NK-92 (cell line): ENCODE data around the gene RNU7-1.

Experiments used
- DNase-seq: peaks from one replicate; lab custom pipeline; 2025; ENCODE audit not compliant: unreplicated experiment; lab: John Stamatoyannopoulos, UW

The RNU7-1 gene

DNA sequence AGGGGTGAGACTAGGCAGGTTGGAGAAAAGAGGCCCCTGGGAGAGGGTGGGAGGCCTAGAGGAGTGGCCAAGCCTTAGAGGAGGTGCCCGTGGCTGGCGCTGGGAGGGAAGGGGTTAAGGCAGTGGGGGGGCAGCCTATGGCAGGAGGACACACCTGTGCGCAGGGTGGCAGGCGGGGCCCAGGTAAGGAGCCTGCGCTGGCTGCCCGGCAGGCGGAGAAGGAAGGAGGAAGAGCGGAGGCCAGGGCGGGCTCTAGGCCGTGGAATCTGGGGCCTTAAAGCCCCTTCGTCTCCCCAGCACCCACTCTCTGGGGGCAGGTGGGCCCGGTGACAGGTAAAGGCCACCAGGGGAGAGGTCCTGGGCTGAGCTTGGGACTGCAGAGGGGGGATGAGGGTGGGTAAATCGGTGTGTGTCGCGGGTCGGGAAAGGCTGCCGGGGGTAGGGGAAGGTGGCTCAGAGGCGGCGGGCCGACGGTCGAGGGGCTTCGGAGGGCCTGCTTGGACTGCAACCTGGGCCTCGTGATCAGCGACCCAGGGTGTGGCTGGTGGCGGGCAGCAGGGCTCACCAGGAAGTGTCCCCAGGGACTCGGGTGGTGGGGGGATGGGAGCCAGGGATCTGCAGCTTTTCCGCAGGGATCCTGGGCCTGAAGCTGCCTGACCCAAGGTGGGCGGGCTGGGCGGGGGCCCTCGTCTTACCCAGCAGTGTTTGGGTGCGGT lies 19.6 kb downstream of the RNU7-1 start:
- DNase-seq = no peak

DNA sequence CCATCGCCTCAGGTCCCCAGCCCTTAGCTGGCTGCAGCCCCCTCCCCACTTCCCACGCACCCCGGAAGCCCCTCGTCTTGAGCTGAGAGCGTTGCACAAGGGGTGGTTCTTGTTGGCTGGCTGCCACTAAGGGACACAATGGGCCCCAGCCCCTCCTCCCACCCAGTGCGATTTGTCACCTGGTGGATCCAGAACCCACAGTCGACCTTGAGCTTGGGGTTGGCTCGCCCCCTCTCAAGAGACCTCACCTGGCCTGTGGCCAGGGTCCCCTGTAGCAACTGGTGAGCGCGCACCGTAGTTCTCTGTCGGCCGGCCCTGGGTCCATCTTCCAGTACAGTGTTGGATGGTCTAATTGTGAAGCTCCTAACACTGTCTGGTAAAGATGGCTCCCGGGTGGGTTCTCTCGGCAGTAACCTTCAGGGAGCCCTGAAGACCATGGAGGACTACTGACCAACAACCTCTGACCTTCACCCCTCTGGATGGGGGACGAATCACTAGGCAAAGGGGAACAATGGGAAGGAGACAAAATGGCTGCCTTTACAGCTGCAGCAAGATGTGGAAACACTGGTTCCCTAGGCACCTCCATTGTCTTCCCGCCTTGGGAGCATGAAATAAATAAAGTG lies 20.3 kb downstream of the RNU7-1 start:
- DNase-seq = no peak

GRCh38 chr12:6964605-6965025 lies 21.0 kb downstream of the RNU7-1 start:
- DNase-seq = no peak

- DNase-seq = peak; percentile 13
Measured at GRCh38 chr12:6965026-6965661, 21.5 kb downstream of the RNU7-1 start.

DNA sequence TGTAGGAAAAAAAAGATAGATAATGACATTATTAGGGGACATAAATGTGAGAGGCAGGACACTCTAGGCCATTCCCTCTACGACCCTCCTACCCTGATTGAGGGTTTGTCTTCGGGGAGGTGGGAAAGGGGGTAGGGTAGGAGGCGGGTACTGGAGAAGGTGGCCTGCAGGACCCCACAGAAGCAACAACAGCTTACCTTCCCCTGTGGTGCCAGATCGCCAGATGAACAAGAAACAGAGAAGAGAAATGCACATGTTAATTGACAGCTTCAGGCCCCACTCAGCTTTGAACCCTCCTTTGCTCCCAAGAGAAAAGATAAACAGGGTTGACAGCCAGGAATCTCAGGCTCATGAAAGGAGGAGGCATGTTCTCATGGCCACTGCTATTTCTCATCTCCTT lies 22.1 kb downstream of the RNU7-1 start:
- DNase-seq = no peak

DNA sequence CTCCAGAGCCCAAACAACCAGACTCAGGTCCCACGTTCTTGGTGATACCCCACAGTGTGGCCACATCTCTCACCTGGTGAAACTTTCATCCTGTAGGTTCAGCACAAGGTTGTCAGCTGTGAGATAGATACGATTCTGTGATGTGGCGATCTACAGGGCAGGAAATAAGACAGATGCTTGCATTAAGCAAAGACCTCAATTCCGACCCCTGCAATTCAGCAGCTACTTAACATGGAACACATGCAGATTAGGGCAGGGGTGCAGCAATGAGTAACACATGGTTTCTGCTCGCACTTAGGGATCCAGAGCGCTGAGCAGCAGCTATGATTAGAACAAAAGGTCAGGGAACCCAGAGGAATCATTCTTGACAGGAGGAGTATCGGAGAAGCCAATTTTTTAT lies 22.7 kb downstream of the RNU7-1 start:
- no peak for DNase-seq

- no peak for DNase-seq
Measured at GRCh38 chr12:6967651-6968100, 24.1 kb downstream of the RNU7-1 start.

DNA sequence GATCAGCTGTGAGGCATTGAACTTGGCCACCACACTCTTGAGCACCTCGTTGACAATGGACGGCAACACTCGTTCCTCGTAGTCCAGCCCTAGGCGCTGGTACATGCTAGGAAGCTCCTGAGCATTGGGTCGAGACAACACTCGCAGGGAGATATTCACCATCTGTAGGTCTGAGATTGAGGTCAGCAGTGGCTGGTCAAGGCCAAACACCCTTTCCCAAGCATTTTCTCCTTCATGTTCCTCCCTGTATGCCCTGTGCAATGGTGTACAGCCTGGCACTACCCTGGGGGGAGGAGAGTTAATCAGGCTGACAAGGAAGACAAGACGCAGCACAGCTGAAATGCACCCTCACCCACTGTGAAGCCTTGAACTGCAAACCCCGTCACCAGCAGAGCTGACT lies 24.8 kb downstream of the RNU7-1 start:
- DNase-seq = no peak

DNA sequence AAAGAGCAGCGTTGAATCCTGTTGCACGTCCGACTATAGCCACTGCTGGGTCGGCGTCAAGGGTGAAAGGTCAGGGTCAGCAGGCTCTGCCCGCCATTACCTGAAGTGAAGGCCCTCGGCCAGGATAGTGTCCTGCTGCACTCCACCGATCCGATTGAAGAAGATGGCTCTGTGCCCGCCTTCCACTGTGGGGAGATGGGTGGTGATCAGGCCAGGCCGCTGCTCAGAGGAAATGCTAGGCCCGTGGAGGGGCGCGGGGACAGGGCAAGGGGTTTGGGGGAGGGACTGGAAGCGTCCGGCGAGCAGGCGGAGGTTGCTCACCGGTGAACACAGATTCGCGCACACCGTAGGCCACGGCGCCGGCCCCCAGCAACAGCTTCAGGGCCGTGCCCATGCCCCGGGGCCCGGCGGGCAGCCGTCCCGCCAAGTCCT lies 26.5 kb downstream of the RNU7-1 start:
- no peak for DNase-seq

DNA sequence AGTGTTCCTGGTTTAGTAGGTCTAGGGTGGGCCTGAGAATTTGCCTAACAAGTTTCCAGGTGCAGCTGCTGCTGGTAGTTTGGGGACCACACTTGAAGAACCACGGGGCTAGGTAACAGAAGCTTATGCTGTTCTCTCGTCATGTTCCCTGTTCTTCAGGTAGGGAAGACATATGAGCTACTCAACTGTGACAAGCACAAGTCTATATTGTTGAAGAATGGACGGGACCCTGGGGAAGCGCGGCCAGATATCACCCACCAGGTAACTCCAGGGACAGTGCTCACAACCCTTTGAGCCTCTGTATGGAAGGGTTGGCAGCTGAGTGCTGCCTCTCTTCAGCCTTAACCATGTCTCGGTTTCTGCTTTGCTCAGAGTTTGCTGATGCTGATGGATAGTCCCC lies 30.6 kb downstream of the RNU7-1 start:
- no peak for DNase-seq

DNA sequence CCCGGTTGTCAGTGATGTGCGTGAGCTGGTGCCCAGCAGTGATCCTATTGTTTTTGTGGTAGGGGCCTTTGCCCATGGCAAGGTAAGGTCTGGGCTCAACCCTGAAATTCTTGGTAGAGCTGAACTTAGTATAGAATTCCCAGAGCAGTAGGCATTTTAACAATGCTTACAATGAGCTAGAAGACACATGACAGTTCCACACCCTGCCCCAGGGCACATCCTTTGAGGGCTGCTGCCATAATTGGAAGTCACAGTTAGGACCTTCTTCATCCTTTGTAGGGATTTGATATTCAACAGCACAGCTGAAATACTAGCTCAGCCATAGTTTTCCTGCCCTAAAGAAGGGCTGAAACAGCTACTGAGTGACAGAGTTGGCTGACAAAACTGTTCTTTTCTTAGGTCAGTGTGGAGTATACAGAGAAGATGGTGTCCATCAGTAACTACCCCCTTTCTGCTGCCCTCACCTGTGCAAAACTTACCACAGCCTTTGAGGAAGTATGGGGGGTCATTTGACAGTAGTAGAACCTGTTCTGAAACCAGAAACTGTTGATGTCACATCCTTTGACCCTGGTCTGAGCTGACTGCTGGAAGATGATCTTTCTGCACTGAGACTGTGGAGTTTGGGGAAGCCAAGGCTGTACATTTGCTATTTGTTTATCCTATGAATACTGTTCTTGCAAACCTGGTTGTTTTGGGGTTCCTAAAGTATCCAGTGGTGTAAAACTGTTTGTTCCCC lies 31.8 kb downstream of the RNU7-1 start:
- no peak for DNase-seq

DNA sequence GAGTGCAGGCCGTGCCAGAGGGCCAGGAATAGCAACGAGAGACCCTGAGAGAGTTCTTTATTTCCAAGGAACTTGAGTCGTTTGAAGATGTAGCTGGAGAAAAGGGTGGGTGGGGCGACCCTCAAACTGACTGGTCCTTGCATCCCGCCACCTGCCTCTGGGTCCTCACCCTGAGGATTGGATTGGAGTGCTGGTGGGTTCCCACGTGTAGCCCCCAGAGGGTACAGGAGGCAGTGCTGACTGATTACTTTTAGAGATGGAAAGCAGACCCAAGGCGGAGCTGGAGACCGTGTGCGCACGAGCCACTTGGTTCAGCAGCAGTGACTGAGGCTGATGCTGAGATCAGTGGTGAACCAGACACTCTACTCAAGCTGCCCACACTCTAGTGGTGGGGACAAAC lies 34.0 kb downstream of the RNU7-1 start:
- DNase-seq = no peak

DNA sequence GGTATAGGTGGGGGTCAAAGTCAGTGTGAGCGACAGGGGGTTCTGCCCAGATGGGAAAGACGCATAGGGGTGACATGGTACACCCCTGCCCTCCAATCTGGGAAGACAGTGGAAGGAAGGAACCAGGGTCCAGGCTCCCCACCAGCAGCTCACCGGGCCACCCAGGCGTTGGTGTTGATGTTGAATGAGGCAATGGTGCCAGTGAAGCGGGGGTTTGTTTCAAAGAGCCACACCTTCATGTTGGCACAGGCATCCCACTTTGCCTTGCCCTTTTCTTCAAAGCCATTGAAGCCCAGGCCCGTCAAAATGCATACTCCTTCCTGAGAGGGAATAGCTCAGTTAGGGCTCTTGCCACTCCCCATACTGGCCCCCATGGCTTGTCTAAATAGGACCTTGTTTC lies 34.6 kb downstream of the RNU7-1 start:
- DNase-seq = no peak

GRCh38 chr12:6978611-6979011 lies 35.0 kb downstream of the RNU7-1 start:
- DNase-seq = no peak

DNA sequence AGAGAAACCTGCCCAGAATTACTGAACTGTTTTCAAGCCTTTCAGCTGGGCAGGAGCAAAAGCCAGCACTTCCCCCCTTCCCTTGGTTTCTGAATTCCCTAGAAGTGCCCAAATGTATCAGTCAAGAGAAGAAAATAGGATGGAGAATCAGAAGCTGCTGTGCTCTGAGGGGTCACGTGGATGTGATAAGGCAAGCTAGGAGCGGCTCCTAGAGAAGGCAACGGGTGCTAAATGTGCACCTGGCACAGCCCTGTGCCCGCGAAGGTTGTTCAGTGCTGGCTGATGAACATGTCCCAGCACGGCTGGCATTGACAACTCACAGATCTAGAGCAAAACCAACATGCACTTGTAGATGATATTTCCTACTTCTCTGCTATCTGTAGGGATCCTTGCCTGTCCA lies 35.4 kb downstream of the RNU7-1 start:
- DNase-seq = no peak

DNA sequence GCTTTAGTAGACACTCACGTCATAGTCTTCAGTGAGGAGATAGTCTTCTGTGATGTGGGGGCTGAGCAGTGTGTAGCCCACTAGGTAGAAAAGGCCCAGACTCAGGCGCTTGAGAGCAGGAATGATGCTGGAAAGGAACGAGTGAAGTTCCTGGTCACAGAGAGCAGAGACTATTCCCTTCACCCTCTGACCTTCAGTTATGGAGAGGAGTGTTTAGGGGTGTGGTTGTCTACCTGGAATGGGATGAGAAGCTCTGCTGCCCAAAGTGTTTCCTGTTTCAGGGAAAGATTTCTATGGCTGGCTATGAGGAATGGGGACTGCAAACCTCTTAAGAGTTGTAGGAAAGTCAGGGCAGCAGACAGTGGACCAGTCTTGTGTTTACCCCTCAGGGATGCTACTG lies 35.8 kb downstream of the RNU7-1 start:
- DNase-seq = no peak

GRCh38 chr12:6980075-6980474 lies 36.5 kb downstream of the RNU7-1 start:
- no peak for DNase-seq

DNA sequence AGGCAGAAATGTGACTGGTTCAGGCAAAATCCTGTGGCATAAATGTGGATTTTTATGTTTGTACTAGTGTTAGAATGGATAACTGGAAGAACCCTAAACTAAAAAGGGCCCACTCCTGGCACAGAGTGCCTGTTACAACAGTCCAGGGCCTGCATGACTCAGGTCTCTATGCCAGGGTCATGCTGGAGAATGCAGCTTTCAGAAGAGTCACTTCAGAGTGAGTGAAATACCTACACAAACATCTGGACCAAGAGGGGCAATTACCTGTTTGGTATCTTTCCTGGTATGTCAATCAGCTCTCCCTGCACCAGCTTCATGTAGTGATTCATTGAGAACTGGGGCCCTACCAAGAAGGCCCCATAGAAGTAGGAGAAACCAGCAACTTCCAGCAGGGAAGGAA lies 37.1 kb downstream of the RNU7-1 start:
- no peak for DNase-seq

GRCh38 chr12:6981152-6982052 lies 37.8 kb downstream of the RNU7-1 start:
- DNase-seq = no peak

DNA sequence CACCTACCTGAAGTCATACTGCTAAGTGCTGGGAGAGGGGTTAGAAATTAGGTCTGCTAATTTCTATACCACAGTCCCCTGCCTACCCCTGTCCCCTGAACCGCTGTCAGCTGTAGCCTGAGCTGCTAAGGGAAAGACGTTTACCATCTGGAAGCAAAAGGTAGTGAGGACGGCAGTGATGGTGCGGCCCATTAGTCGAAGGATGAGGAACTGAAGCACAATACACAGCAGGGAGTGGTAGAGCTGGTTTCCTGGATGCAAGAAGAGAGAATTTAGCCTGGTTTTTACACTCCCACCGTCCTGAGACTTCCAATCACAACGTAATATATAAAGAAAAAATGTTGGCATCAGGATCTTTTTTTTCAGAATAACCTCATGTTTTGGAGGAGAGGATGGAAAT lies 38.9 kb downstream of the RNU7-1 start:
- no peak for DNase-seq
